Choroid plexus epithelial cell (primary cell): Measurements from ENCODE around the gene MMP11.

ENCODE experiments used
- DNase-seq: peaks from one replicate; pipeline ENCODE4 v3.0.0-alpha.2; 2010; ENCODE audit warnings: low read depth
- H3K4me3 ChIP-seq: 2 replicates; pipeline ENCODE4 v1.5.1; 2011; ENCODE audit warnings: low read depth, mild to moderate bottlenecking, control low read depth, low read length, moderate library complexity
- TF ChIP-seq, protein P1 (sequence below): conservative IDR thresholded peaks from 2 replicates; pipeline ENCODE4 v1.5.1; 2011; ENCODE audit warnings: low read depth, mild to moderate bottlenecking, control low read depth, inconsistent platforms, low read length, moderate library complexity

MMP11 gene

DNA sequence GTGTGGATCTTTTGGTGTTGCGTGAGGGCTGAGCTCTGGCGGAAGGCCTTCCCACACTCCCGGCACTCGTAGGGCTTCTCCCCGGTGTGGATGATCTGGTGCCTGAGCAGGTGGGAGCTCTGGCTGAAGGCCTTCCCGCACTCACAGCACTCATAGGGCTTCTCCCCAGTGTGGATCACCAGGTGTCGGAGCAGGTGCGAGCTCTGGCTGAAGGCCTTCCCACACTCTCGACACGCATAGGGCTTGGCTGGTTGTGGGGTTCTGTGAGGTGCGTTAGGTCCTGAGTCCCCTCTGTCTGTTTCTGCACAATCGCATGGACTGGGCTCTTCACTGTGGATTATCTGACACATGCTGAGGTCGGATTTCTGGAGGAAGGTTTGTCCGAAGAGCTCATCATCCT, 28.2 kb upstream of the MMP11 start:
- no peak for DNase-seq
- TF ChIP-seq, protein P1, sequence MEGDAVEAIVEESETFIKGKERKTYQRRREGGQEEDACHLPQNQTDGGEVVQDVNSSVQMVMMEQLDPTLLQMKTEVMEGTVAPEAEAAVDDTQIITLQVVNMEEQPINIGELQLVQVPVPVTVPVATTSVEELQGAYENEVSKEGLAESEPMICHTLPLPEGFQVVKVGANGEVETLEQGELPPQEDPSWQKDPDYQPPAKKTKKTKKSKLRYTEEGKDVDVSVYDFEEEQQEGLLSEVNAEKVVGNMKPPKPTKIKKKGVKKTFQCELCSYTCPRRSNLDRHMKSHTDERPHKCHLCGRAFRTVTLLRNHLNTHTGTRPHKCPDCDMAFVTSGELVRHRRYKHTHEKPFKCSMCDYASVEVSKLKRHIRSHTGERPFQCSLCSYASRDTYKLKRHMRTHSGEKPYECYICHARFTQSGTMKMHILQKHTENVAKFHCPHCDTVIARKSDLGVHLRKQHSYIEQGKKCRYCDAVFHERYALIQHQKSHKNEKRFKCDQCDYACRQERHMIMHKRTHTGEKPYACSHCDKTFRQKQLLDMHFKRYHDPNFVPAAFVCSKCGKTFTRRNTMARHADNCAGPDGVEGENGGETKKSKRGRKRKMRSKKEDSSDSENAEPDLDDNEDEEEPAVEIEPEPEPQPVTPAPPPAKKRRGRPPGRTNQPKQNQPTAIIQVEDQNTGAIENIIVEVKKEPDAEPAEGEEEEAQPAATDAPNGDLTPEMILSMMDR, result no peak
- H3K4me3 ChIP-seq, result no peak overlapping the region

DNA sequence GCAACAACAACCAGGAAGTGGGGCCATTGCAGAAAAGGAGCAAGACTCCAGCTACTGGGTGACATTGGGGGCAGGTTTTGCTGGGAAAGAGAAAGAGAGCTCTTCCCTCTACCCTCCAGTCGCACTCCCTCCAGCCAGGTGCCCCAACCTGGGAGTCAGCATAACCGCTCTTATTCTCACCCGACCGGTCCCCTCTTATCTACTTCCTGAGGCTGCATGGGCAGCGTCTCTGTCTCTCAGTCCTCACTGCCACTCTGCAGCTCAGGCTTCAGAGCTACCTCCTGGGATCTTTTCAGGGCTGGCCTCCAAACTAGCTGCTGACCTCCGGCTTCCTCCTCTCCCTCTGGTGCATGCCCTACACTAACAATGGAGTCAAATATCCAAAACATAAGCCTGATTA, 26.9 kb upstream of the MMP11 start:
- TF ChIP-seq, protein P1, result no peak
- H3K4me3 ChIP-seq, result no peak overlapping the region
- DNase-seq, result no peak

DNA sequence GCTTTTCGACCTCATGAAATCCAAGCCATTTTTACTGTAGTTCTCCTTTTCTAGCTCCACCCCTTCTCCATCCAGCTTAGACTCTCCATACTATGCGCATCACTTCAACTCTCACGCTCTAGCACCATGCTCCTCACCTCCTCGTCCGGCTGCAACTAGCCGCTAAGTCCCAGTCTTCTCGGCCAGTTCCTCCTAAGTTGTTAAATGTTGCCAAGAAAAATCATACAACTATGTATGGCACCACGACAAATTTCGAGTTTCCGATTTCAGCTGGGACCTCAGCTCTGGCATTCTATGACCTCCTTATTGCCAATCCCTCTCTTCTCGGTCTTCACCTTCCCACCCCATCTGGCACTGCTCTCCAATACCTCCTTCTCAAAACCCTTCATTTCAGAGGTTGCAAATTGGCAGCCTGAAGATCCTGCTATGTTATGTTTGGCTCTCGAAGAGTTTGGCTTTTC, 22.8 kb upstream of the MMP11 start:
- no peak for DNase-seq
- TF ChIP-seq, protein P1, result no peak
- H3K4me3 ChIP-seq, result peak overlapping the region; percentile 80

DNA sequence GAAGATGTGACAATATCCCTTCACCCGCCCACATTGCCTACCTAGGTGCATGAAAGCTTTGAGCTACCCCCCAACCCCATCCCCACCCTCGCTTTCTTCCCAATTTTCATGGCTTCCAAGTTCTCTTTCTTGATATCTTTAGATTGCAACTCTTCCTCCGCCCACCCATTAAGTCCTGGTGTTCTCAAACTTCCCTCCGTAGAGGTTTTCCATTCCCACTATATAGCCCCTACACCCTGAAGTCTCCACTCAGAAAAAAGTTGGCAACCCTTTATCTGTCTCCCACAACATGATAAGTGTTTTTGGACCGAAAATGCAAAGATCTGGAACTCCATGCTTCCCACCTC, 22.3 kb upstream of the MMP11 start:
- TF ChIP-seq, protein P1, result no peak
- DNase-seq, result no peak
- peak overlapping the region; percentile 80 for H3K4me3 ChIP-seq

DNA sequence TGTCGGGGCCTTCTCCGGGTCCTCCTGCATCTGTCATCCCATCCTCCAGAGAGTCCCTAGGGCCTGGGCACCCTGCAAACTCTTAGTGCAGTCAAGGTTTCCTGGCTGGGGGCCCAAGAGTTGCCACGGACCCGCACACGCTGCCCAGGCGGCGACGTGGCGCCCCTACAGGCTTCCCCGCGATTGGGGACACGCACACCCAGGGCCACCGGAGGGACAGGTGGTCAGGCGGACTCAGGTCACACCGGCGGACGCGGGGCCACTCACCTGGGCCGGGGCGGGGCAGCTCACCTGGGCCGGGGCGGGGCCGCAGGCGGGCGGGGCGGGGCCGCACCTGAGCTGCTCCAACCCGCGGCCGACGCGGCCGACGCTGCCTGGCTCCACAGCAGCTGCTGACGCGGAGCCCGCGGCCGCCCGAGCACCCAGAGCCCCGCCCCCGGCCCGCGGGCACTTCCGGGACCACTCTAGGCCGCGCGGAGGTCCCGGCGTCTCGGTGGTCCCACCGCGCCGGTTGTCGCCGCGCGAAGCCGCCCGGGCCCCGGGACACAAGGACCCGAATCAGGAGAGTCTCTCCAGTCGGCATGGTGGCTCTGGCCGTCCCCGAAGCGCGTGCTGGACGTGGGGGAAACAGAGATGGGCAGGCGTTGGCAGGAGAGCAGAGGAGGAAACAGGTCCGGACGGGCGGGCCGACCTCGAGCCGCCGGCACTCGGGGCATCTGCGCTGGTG, 21.8 kb upstream of the MMP11 start, which contains the start of gene ZNF70:
ZNF70 (minus strand) TSS at position 399 of the 727 bp plus-strand sequence. CDS start 5,972 bp downstream, outside the sequence.
- TF ChIP-seq, protein P1, result peak; percentile 30
- peak; percentile 79 for DNase-seq
- H3K4me3 ChIP-seq, result peak within 1 kb of the TSS; percentile 80

DNA sequence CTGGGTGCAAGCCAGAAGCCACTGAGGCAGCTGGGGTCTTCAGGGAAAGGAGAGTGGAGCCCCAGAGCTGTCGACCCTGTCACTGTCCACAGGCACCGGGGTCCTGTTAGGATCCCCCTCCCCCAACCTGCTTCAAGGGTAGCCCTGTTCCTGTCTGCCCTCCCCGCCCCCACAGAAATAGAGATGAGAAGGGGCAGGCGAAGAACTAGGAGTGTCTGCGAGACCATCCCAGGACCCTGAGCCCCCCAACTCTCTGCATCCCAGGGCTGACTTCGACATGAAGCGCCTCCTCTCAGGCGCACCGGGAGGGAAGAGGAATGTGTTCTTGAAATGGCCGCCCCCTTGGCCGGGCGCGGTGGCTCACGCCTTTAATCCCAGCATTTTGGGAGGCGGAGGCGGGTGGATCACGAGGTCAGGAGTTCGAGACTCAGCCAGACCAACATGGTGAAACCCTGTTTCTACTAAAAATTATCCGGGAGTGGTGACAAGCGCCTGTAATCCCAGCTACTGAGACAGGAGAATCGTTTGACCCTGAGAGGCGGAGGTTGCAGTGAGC, 21.1 kb upstream of the MMP11 start:
- peak overlapping the region; percentile 80 for H3K4me3 ChIP-seq
- TF ChIP-seq, protein P1, result no peak
- no peak for DNase-seq

DNA sequence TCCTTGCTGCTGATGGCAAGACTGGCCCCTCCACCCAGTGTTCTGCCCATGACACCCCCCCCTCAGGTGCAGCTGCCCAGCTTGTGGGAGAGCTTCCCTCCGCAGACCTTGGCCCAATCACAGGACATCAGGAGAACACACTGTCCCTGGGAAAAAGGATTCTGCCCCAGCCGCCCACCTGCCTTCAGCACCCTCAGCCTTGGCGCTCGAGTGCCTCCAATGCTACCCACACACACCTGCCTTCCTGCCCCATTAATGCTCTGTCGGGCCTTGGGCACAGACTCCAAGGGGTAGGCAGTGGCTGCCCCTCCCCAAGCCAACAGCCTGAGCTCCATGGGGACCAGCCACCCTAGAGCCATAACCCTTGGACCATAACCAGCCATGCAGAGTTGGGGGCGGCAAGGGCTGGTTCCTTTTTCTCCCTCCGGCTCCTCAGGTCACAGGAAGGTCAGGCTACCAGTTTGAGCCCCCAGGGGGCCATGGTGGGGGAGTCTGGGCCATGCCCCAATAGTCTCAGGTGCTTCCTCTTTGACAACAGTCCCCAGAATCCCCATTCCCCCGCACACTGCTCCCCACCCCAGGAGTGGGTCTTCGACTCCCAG, 20.5 kb upstream of the MMP11 start:
- no peak for DNase-seq
- TF ChIP-seq, protein P1, result no peak
- H3K4me3 ChIP-seq, result no peak overlapping the region
